ENCODE data around the gene TCL1A.

GRCh38 chr14:95674613-95675012, 39.3 kb downstream of the TCL1A start:
- TF ChIP-seq, protein P1, sequence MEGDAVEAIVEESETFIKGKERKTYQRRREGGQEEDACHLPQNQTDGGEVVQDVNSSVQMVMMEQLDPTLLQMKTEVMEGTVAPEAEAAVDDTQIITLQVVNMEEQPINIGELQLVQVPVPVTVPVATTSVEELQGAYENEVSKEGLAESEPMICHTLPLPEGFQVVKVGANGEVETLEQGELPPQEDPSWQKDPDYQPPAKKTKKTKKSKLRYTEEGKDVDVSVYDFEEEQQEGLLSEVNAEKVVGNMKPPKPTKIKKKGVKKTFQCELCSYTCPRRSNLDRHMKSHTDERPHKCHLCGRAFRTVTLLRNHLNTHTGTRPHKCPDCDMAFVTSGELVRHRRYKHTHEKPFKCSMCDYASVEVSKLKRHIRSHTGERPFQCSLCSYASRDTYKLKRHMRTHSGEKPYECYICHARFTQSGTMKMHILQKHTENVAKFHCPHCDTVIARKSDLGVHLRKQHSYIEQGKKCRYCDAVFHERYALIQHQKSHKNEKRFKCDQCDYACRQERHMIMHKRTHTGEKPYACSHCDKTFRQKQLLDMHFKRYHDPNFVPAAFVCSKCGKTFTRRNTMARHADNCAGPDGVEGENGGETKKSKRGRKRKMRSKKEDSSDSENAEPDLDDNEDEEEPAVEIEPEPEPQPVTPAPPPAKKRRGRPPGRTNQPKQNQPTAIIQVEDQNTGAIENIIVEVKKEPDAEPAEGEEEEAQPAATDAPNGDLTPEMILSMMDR (IDR thresholded peaks at IDR 0.05; ENCODE audit: insufficient read depth, low read length), result no peak
- TF ChIP-seq POLR2AphosphoS5 (IDR thresholded peaks at IDR 0.05; ENCODE audit: low read depth) (no peak), GABPA (IDR thresholded peaks at IDR 0.05; ENCODE audit: low read depth) (no peak), SPI1 (IDR thresholded peaks at IDR 0.05; ENCODE audit: borderline replicate concordance, low read depth) (no peak), REST (IDR thresholded peaks at IDR 0.05; ENCODE audit: insufficient replicate concordance, low read depth) (no peak)
